Inflammatory macrophage treated with lipopolysaccharide for 1 hour (primary cell): ENCODE measurements around the gene SNAPIN.
"Not testable (repeated sequence)": the region's sequence is repeated elsewhere in the genome, so short reads cannot be mapped to it uniquely, and the experiment has no call there.

Experiments used
- DNase-seq, 2 donors: peaks; one replicate each; pipeline ENCODE4 v3.0.0-alpha.2; 2020 to 2022

The SNAPIN gene

DNA sequence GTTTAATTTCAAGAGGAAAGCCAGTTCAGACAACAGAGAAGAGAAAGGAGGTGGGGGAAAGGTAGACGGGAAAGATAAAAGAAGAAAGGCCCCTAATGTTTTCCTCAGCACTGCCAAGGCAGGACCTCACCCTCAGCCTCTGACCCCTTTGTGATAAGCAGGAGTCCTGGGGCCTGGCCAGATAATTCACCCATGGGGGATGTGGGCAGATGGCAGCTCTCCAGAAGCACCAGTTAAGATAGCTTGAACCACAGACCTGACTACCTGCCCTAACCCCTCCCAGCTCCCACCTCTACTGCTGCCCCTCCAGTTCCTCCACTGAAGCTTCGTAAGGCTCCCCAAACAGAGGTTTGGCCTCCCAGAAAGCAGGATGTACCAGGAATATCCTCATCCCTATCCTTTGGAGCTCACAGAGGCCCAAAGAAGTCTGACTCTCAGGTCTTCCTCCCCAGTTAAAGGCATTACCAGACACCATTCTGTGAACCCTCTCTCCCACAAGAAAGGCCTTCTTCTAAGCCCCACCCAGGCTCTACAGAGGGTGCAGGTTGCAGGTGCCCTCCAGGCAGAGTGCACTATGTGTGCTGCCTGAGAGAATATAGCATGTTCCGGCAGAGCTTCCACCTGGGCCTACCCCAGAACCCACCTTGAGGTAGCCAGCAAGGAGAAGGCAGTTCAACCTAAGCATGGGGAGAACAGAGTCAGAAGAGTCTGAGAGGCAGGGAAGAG, 9.2 kb upstream of the SNAPIN start:
- no peak for DNase-seq

DNA sequence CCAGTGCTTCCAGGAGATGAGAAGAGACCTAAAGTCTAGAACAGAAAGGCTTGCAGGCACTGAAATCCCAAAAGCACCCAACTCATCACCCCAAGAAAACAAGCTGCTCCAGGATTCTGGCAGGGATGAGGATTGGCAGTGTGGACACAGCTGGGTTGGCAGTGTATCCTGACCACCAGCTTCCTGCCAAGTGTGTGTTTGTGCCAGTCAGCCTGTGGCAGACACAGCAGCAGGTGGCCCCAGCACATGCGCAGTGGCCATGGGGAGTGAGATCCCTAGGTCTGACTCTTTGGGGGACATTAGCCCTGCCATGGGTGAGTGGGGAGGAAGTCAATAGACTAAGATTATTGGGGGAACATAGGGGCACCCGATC, 8.7 kb upstream of the SNAPIN start:
- DNase-seq, result no peak

DNA sequence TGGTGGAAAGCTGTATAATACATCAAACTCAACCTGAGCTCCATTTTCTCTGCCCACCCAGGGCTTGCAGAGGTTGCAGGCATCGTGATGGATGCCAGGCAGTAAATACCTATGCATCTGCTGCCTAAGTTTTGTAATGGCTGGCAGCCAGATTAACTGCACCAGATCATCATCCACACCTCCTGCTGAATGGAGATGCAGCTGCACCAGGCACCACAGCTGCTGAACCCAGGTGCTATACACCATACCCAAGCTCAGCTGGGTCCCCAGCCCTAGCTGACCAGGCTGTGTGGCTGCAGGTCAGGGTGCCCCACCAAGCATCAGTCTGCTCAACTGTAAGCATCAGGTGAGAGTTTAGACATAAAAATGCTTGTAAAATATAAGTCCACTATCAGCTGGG, 6.7 kb upstream of the SNAPIN start:
- DNase-seq, result no peak

DNA sequence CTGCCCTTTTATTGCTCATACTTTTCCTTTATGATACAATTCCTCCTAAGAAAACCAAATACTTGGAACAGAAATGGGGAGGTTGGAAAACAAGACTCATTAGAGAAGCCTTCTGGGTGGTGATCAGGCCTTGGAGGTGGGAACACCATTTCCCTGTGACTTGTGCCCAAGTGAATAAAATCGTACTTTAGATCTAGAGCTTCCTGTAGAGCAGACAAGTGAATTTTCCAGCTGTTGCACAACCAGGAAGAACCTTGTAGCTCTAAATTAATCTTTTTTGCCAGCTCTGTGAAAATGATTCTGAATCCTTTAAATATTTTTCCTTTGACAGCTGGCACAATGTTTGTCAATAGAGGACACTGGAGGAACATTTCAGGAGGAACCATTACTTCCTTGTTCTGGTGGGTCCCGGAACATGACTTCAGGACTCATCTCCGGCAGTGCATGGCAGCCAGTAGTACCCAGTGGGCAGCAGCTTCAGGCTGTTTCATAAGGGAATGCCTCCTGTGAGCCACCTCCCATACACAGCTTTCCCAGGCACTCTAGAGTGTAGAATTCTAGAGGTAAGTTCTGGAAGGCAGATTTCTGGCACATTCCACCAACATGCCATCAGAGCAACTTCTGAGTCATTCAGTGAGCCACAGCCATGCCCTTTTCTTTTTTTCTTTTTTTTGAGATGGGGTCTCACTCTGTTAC, 5.5 kb upstream of the SNAPIN start:
- peak; percentile 54 to 65 for DNase-seq

DNA sequence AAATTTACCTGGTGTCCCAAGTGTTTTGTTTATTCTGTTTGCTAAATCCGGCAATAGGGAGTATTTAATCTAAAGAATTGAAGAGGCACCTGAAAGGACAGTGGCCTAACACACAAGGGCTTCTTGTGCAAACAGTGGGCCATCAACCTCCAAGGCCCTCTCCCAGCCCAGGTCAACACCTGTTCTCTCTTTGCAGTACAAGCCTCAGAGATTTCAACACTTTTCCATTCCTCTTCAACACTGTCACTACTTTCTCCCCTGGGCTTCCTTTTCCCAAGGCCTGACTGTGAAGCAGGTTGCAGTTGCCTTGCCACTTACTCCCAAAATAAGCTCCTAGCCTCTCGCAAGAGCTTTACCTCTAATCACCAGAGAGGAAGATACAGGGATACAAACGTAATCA, 3.2 kb upstream of the SNAPIN start:
- no peak for DNase-seq

DNA sequence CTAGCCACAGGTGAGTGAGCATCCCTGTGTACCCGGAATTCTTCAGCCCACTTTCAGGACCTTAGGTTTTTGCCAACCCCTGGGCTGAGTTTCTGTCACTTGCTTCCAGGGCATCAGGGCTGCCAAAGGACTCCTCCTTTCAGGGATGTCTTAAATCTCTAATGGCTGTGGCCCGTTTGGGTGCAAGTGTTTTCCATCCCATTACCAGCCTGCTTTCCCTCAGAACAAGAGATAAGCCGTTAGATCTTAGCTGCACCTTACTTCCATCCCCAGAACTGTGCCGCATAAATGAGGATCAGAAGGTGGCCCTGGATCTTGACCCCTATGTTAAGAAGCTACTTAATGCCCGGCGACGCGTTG, 652 bp downstream of the SNAPIN start:
- no peak for DNase-seq

DNA sequence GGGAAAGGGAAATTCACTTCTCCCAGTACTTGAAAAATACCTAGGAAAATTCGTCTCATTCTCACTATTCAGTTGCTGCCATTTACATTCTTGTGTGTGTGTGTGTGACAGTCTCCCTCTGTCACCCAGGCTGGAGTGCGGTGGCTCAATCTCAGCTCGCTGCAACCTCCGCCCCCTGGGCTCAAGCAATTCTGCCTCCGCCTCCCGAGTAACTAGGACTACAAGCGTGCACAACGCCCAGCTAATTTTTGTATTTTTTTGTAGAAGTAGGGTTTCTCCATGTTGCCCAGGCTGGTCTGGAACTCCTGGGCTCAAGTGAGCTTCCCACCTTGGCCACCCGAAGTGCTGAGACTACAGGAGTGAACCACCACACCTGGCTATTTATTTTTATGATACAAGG, 1.2 kb downstream of the SNAPIN start:
- no peak for DNase-seq

DNA sequence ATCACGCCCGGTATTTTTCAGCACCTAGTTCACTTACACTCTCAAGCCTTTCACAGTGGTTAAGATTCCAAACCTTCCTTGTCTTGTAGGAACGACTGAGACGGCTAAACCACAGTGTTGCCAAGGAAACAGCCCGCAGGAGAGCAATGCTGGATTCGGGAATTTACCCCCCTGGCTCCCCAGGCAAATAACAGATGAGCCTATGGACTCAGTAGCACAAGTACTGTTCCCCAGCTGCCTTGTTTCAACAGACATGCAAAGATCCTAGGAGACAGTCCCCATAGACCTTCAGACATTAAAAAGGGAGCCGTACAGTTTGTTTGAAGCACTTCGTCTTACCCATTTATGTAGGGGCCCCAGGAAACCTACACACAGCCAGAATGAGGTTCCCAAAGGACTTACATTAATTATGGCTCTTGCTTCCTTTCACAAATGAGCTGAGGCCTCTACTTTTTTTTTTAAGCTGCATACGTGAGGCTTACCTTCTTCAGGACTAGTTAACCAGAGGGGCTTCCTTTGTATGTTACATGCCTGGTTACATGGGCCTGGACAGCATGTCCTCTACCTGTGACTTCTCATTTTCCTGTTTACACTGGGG, 2.7 kb downstream of the SNAPIN start:
- DNase-seq, result no peak

DNA sequence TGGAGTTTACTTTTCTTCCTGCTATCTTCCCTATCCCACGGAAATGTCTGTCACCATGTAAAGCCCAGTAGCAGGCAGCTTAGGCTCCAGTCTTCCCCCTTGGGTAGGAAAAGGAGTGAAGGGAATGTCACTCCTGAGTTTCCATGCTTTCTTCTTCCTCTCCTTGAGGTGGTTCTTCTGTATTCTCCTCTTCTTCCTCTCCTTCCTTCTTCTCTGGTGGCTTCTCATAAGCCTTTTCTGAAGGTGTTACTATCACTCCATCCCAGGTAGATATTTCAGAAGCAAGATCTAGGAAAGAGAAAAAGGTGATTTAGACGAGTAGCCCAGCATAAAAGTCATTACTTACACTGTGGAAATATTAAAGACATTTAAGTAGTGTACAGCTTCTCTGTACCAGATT, 3.8 kb downstream of the SNAPIN start:
- DNase-seq, result no peak

DNA sequence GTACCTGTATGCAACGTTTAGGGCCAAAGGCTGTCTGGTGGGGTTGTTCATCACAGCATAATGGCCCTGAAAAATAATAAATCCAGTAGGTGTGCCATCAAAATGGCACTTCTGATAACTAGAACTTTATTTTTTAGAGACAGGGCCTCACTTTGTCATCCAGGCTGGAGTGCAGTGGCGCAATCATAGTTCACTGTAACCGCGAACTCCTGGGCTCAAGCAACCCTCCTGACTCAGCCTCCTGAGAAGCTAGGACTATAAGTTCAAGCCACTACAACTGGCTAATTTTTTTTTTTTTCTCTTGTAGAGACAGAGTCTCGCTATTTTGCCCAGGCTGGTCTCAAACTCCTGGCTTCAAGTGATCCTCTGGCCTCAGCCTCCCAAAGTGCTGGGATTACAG, 4.7 kb downstream of the SNAPIN start:
- DNase-seq, result no peak

DNA sequence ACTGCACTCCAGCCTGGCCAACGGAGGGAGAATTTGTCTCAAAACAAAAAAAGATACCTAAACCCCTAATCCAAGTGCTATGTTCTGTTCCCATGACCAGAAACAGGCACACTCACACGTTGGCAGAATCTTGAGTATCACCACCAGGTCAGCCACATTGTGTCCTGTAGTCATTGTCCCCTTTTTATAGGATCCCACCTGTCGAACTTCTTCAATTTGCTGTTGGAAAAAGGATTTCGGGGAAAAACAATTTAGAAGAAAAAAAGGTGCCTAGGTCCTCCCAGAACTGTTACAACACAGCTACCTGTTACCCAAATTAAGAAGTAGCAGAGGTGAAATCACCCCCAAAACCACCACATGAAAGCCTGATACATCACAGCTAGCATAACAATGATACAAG, 8.9 kb downstream of the SNAPIN start:
- no peak for DNase-seq

DNA sequence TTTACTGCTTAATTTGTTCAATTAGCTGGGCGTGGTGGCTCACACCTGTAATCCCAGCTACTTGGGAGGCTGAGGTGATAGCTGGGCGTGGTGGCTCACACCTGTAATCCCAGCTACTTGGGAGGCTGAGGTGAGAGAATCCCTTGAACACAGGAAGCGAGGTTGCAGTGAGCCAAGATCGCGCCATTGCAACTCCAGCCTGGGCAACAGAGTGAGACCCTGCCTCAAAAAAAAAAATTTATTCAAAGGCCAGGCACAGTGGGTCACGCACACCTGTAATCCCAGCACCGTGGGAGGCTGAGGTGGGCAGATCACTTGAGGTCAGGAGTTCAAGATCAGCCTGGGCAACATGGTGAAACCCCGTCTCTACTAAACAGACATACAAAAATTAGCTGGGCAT, 10.2 kb downstream of the SNAPIN start:
- DNase-seq, result not testable (repeated sequence)

DNA sequence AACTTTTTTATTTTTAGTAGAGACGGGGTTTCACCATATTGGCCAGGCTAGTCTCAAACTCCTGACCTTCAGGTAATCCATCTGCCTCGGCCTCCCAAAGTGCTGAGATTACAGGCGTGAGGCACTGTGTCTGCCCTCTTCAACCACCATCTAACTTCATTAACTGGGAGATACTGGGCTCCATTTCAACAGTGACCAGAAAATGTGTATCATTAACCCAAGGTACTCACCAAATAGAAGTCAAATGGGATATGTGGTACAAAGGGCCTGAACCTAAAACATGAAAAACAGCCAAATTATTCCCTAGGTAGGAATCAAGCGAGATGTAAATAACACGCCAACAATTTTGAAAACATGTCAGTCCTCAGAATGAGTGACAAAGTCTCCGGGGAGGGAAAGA, 11.1 kb downstream of the SNAPIN start:
- no peak for DNase-seq

DNA sequence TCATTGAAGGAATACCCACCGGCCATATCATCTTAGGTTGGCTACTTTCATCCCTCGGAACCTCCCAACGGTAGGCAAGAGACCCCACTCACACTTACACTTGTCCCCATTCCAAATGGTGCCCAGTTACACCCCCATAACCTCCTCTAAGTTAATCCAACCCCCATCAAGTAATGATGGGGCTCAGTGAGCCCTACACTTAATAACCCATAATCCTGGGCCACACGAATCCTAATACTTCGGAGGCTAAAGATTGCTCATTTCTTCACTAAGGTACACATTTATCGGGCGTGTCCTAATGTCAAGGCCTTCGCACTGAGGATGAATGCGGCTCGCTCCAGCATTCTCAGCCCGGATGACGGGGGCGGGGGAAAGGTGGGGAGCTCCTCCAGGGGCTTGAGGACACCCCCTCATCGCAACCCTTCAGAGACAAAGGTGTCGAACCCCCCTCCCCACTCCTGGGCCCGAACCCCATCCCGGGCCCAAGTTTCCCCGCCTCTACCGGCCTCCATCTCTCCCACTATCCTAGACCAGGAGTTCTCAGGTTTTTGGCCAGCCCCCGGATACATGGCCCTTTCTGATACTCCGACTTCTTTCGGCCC, 11.9 kb downstream of the SNAPIN start:
- no peak for DNase-seq

DNA sequence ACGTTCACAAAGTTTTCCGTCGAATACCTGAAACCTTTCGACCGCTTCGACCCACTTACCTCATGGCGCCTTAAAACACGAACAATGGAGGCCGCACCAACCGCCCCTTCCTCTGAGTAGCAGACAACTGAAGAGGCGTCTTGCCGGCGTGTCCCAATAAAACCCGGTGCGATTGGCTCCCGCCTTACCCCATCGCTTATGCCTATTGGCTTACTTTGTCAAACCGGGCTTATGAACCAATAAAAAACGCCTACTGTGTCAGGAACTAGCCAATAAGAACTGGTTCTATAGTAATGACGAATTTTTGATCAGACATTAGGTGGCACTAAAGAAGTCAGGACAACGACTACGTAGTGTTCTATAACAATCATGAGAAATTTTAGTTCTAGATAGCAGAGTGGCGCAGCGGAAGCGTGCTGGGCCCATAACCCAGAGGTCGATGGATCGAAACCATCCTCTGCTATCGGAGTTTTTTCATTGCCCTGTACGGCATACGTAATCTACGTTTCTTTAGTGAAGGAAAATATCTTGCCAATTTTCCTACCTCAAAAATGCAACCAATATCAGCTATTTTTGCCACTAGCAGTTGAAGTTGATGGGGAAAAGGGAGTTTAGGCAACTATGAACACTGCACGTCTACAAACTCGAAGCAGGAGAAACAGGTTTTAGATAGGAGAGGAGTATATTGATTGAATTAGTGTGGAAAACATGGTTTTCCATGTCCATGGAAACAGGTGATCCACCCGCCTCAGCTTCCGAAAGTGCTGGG, 12.5 kb downstream of the SNAPIN start, which contains the start of gene ILF2:
ILF2 (minus strand) TSS at position 135 of the 769 bp plus-strand sequence; CDS start at position 64, 71 bp downstream.
- DNase-seq, result peak; percentile 100

DNA sequence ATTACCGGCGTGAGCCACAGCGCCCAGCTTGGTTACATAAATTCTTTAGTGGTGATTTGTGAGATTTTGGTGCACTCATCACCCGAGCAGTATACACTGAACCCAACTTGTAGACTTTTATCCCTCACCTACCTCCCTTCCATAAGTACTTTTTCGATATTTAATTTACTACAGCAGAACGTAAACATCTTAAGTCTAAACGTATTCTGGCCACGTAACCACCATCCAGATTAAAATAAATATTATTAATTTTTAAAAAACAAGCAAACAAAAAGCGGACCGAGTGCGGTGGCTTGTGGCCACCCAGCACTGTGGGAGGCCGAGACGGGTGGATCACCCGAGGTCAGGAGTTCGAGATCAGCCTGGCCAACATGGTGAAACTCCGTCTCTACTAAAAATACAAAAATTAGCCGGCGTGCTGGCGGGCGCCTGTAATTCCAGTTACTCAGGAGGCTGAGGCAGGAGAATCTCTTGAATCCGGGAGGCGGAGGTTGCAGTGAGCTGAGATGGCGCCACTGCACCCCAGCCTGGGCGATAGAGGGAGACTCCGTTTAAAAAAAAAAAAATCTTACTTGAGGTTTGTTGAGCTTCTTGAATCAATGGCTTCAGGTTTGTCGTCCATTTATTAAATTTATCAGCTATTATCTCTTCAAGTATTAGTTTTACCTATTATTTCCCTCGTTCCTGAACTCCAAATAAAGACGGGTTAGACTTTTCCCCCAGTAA, 13.3 kb downstream of the SNAPIN start:
- DNase-seq, result peak; percentile 20 to 55

DNA sequence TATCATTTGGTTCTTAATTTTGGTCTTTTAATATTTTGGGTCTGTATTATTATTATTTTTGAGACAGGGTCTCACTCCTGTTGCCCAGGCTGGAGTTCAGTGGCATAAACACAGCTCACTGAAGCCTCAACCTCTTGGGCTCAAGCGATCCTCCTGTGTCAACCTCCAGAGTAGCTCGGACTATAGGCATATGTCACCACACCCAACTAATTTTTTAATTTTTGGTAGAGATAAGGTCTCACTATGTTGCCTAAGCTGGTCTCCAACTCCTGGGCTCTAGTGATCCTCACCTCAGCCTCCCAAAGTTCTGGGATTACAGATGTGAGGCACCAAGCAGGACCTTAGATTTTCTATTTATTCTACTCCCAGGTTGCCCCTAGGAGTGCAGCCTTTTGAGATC, 15.0 kb downstream of the SNAPIN start:
- no peak for DNase-seq

DNA sequence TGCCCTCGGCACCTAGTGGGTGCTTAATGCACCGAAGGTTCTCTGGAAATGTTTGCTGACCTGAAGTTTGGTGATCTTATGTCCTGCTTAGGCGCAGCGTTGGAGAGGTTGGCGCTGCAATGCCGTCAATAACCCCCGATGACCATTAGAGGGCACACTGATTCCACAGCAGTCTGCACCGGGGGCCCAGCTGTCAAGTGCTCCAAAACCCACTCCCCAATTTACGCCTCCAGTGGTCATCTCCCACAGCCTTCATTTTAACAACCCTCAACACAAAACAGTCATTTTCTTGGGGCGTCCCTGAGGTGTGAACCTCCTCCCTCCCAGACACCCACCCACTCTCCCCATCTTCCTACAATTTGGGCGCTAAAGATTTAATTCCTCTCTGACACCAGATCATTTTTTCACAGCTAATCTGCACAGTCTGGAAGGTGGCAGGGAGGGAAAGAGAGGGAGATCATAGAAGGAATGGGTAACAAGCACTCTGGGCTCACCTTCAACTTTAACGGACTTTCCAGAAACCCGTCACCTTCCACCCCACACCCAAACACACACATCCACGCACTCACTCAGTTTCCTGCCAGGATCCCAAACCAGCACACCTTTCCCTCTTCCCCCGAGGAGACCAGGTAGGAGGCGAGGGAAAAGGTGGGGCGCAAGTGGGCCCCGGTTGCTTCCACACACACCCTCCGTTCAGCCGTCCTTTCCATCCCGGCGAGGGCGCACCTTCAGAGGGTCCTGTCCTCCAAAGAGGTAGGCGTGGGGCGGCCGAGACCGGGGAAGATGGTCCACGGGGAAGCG, 19.4 kb downstream of the SNAPIN start:
- peak in 1 of 2 donors; percentile 67 for DNase-seq

DNA sequence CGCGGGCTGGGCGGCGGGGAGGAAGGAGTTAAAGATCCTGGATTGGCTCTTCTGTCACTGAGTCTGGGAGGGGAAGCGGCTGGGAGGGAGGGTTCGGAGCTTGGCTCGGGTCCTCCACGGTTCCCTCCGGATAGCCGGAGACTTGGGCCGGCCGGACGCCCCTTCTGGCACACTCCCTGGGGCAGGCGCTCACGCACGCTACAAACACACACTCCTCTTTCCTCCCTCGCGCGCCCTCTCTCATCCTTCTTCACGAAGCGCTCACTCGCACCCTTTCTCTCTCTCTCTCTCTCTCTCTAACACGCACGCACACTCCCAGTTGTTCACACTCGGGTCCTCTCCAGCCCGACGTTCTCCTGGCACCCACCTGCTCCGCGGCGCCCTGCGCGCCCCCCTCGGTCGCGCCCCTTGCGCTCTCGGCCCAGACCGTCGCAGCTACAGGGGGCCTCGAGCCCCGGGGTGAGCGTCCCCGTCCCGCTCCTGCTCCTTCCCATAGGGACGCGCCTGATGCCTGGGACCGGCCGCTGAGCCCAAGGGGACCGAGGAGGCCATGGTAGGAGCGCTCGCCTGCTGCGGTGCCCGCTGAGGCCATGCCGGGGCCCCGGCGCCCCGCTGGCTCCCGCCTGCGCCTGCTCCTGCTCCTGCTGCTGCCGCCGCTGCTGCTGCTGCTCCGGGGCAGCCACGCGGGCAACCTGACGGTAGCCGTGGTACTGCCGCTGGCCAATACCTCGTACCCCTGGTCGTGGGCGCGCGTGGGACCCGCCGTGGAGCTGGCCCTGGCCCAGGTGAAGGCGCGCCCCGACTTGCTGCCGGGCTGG, 20.2 kb downstream of the SNAPIN start, which contains the start of gene NPR1:
NPR1 (plus strand) TSS at position 170 of the 818 bp plus-strand sequence; CDS start at position 591, 421 bp downstream.
- no peak for DNase-seq

DNA sequence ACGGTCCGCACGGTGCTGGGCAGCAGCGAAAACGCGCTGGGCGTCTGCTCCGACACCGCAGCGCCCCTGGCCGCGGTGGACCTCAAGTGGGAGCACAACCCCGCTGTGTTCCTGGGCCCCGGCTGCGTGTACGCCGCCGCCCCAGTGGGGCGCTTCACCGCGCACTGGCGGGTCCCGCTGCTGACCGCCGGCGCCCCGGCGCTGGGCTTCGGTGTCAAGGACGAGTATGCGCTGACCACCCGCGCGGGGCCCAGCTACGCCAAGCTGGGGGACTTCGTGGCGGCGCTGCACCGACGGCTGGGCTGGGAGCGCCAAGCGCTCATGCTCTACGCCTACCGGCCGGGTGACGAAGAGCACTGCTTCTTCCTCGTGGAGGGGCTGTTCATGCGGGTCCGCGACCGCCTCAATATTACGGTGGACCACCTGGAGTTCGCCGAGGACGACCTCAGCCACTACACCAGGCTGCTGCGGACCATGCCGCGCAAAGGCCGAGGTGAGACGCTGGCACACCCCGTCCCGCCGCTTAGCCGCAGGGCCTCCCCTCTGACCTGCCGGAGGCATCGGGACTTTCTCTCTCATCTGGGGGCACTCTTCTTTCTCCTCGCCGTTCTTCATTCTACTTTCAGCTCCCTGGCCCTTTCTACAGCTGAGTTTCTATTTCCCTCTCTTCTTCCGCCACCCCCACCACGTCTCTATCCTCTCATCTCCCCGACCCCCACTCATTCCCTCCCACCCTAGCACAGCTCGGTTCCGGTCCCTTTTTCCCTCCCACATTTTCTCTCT, 21.0 kb downstream of the SNAPIN start:
- no peak for DNase-seq
